GM19324 (cell line): ENCODE results near the gene SEMA3D.

ENCODE experiments used
- ATAC-seq: cut with Tn5 transposase; IDR thresholded peaks from one replicate; pipeline ENCODE4 v1.9.1; 2021; ENCODE audit warnings: mild to moderate bottlenecking, moderate library complexity; ENCODE audit not compliant: unreplicated experiment, low FRiP score

Gene SEMA3D

DNA sequence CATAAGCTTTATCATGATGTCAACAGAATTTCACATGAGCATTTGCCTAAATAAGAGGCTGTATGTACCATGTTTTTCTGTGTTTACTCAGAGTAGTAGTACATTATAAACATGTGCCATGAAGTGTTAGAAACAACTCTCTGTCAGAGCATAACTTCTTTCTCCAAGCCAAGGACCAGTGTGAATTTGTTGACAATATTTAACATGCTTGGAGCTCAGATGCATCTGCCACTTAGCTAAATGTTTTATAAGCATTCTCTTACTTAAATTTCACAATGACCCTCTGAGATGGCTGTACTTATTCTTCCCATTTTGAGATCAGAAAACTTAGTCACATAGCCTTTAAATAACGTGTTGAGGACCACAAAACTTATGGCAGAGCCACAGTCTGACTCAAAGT is 105.0 kb downstream of the SEMA3D start:
- no peak for ATAC-seq

GRCh38 chr7:85081392-85081791 is 105.5 kb downstream of the SEMA3D start:
- no peak for ATAC-seq

GRCh38 chr7:85079434-85079833 is 107.4 kb downstream of the SEMA3D start:
- no peak for ATAC-seq

GRCh38 chr7:85078181-85078580 is 108.7 kb downstream of the SEMA3D start:
- no peak for ATAC-seq

DNA sequence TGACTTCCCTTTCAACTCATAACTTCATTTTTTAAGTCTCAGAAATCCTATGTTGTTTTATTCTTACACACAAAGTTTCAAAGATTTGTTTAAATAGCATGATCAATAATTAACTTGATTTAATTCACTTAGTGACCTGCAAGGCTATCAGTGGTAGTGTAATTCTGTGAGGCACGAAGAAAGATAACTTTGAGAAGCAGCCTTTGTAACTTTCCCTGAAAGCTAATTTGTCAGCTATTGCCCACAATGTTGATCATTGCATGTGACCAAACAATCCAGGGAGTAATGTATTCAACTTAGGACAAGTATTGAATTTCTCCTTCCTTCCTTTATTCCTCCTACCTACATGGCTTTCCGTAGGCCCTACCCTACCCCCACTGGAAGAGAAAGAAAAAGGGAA is 111.0 kb downstream of the SEMA3D start:
- no peak for ATAC-seq

DNA sequence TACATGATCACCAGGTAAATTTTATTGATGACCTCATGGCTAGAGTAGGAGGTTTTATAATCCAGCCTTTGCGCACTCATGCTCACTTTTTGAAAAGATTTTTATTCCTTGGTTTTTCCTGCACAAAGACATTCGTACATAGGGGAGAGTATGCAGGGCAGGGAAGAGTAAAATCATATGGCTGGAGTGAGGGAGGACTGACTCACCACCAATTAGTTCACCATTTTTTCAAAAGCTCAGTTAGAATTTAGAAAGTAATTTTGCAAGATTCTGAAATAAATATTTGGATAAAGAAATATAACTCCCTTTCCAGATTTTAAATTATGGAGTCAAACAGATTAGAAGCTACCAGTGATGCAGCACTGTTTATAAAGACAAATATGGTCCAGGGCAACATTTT is 111.9 kb downstream of the SEMA3D start:
- no peak for ATAC-seq

- no peak for ATAC-seq
Observed at GRCh38 chr7:85074016-85074415, 112.8 kb downstream of the SEMA3D start.

DNA sequence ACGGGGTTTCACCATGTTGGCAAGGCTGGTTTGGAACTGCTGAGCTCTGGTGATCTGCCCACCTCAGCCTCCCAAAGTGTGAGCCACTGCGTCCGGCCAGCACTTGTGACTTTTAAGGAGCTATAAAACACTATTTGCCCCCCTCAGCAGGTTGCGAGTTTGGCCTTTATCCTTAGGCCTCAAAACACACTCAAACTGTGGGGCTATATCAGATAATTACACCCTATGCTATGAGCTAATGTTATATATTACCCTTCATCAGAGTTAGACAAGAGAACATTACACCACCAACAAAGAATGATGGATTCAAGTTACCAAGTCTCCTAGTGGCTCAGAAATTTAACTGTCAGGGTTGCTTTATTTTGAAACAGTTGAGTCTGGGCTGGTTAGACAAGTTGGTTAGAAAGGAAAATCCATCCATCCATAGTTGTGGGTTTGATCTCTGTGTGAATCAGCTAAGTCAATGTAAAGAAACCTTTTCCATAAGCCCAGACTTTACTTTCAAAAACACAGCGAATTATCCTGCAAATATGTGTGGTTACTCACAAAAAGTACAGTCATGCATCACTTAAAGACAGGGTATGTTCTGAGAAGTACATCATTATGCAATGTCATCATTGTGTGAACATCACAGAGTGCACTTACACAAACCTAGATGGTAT is 115.8 kb downstream of the SEMA3D start:
- ATAC-seq, result no peak

GRCh38 chr7:85068799-85069198 is 118.1 kb downstream of the SEMA3D start:
- ATAC-seq, result no peak

- no peak for ATAC-seq
Observed at GRCh38 chr7:85067371-85067770, 119.5 kb downstream of the SEMA3D start.

DNA sequence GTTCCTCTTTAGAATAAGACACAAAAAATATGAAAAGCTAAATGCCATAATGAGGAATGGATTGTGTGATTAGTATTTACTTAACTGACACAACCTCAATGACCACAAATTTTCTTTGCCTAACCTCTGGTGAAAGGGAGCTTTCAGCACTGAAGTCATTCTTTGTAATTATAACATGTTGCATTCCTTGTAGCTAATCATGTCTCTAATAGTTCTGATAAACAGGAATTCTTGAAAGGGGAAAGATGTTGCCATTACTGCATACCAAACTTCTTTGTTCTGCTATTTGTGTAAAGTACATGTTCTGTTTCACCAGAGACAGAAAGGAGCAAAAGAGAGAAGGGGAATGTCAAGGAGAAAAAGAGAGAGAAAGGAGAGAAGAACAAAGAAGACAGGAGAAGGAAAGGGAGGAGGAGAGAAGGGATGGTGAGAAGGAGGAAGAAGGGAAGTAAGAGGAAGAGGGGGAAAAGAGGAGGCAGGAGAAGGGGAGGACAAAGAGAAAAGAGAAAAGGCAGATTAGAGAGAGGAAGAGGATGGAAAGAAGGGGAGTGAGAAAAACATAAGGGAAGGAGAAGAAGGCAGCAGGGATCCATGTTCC is 120.9 kb downstream of the SEMA3D start:
- ATAC-seq, result no peak

DNA sequence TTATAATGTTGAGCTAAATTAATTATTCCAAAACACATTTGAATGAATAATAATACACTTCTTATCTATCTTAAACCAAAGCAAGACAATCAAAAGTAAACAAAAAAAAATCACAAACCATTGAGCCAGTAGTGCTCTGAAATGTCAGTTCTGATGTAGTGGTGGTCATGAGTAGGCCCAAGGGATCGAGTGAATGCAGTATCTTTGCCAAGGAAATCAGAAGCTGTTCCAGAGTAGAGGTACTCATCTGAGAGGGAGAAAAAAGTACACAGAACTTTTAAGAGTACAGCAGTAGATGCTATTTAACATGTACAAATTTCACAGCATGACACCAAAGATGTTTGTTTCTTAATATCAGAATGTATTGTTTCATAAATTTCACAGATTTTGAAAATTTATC is 121.5 kb downstream of the SEMA3D start:
- no peak for ATAC-seq

DNA sequence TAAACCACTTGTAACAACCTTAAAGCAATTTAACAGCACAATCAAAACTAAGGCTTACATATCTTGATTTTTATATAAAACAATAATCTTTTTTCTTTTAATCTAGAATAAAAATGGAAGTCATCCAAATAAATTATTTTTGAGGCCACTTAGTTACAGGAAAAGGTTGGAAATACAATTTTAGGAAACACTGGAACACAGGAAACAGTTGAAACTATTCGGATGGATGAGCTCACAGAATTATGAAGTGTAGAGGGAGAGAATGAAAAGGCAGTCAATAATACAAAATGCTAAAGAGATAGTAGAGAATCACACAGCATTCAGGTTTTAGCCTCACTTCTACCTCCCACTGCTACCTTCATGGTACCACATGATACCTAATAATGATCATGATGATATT is 124.2 kb downstream of the SEMA3D start:
- ATAC-seq, result no peak

DNA sequence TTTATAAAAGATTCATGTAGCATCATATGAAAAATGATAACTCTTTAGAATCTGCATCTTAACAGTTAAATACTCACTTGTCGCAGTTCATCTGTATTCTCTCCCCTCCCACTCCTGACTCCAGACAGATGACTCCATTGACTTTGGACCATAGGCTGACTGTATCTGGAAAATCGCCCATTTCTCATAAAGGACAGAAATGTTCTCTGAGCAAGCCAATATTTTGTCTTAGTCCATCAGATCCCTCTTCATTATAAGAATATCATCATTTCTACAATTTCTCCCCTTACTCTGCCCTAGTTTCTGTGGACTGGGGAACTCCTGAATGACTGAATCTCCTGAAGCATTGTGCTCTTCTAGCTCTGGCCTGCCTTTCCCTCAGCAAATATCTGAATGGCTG is 125.4 kb downstream of the SEMA3D start:
- ATAC-seq, result no peak

GRCh38 chr7:85060696-85061095 is 126.2 kb downstream of the SEMA3D start:
- no peak for ATAC-seq

GRCh38 chr7:85055906-85056305 is 130.9 kb downstream of the SEMA3D start:
- no peak for ATAC-seq

DNA sequence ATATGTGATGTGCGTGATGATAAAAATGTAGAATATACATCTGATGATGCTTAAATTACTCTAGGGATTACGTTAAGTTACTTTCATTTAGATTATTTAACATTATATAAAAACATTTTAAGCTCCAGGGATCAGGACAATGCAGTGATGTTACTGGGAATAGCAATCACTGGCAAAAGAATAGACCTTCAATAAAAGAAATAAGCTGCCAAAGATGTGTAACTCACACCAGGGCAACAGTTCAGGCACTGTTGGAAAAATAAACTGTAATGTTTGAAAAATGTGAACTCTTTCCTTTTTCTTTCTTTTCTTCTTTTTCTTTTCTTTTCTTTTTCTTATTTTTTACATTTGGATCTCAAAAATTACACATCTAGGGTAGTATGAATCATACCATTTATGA is 131.7 kb downstream of the SEMA3D start:
- ATAC-seq, result no peak

DNA sequence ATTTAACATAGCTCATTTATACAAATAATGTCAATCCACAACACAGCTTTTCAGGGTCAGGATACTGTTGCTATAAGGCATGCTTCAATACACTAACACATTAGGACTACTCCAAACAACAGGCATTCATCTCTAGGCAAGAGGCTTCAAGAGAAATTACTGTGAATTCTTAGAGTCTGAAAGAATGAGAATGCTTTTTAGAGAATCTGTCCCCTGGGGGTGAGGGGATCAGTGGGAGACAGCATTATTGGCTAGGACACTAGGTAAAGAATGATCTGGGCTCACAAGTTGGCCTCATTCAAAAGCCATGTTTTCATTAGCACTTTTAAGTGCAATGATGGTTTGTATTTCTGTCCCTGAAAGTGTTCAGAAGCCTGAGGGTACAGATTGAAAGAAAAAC is 132.6 kb downstream of the SEMA3D start:
- ATAC-seq, result no peak

DNA sequence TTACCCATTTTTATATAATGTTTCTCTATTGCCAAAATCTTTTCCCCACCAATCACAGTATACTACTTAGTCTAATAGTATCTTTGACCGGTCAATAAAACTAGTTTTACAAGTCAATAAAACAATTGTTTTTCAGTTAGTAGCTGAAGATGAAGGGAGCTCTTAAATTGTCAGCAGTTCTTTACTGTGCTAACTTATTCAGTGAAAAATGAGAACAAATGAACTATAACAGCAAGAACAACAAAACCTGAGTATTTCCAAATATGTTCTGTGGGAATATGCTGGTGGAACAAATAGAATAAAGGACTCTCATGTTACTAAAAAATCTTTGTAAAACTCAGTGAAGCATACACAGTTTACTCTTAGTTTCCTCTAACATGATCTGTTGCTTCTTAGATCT is 134.0 kb downstream of the SEMA3D start:
- ATAC-seq, result no peak

DNA sequence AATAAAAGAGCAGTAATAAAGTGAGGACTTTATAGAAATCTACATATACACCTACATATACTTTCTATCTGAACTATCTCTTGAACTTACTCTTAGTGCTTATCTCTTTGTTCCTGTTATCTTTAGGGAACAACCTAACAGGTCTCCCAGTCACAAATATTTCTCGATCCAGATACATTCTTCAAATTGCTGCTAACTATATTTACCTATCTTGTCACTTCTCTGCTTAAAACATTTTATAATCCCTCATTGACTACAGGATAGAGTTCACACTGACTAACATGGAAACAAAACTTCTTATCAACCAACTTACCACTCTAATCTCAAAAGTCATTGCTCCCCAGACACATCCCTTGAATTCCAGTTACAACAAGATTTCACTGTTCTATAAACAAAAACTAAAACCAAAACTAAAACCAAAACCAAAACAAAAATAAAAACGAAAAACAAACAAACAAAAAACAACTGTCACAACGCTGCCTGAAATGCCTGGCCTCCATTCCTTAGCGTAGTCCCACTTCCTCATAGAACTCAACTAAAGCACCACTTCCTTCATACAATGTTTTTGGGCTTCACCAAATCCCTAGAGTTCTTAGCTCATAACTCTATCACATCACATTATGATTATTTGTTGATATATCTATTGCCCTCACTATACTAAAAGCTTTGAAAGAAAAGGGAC is 134.7 kb downstream of the SEMA3D start:
- peak; percentile 47 for ATAC-seq

DNA sequence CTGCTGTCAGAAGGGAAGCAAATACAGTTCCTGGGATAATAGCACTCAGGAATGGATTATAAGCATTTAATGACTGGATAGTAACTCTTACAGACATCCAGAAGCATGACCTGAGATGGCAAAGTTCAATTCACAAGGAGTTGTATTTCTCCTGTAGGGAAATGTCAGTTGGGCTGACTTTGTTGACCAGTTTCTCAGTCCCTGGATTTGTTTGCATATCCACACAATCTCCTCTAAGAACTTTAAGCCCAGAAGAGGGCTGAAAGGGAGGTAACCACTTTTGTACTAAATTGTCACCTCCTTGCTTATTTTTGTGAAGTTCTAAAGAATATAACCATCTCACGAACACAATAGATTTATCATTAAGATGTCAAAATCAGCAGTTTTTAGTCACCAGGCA is 140.3 kb downstream of the SEMA3D start:
- no peak for ATAC-seq

DNA sequence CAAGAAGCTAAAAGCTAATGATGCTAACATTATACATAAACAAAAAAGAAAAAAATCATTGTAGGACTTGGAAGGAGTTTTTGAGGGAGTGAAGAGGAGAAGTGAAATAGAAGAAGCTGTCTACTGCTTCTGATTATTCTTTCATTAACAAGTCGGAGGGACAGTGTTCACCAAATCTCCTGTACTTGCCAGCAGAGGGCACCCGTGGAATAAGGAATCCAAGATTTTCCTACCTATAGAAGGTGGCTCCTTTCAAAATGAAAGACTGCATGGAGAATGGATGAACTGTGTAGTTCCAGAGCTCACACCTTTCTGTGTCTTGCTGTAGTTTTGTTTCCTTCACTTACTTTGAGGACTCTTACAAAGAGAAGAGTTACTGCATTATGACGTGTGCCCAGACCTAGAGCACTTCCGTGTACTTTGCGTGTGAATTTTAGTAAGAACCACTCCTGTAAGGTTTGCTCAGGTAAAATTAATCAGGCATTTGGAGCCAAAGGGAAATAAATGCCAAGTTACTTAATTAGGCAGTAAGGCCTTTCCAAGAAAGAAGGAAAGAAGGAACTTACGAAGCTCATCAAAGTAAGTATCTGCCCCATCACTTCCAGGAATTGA is 145.1 kb downstream of the SEMA3D start:
- no peak for ATAC-seq
